GM18909 (cell line): Measurements from ENCODE around the gene DDX20.
"Not testable (repeated sequence)": the region's sequence is repeated elsewhere in the genome, so short reads cannot be mapped to it uniquely, and the experiment has no call there.

Source experiments
- ATAC-seq: cut with Tn5 transposase; IDR thresholded peaks from one replicate; pipeline ENCODE4 v1.9.1; 2021; ENCODE audit warnings: mild to moderate bottlenecking; ENCODE audit not compliant: unreplicated experiment, poor library complexity

The DDX20 gene

GRCh38 chr1:111732718-111733117, 23.0 kb upstream of the DDX20 start:
- no peak for ATAC-seq

GRCh38 chr1:111733183-111733991, 22.3 kb upstream of the DDX20 start:
- ATAC-seq, result no peak

DNA sequence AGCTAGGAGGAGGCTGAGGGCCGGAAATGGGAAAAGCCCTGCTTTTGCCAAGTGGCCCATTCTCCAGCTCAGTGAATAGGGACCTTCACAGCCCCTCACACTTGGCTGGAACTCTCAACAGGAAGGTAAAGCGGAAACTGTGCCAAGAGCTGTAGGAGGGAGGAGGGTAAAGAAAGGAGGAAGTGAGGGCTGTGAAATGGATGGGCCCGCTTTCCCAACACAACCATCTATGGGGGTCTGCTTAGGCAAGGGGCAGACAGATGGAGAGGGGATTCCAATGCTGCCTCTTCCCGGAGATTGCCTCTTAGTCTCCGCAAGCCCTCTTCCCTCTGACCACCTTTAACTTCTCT, 21.7 kb upstream of the DDX20 start:
- ATAC-seq, result no peak

DNA sequence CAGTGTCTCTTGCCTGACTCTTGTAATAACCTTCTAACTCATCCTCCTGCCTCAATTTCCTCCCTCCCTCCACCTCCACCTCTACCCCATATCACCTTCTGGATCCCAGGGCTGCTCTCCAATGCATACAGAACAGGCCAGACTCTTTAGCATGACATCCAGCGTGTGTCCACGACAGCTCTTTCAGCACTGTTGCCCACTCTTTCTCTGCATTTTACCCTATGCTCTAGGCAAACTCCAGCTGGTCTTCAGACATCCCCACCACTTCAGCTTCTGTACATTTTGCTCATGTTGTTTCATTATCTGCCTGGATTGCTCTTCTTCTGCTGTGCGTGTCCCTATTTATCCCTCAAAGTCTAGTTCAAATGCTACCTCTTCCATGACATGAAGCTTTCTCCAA, 21.3 kb upstream of the DDX20 start:
- no peak for ATAC-seq

- ATAC-seq, result no peak
Observed at GRCh38 chr1:111734856-111735255, 20.8 kb upstream of the DDX20 start.

DNA sequence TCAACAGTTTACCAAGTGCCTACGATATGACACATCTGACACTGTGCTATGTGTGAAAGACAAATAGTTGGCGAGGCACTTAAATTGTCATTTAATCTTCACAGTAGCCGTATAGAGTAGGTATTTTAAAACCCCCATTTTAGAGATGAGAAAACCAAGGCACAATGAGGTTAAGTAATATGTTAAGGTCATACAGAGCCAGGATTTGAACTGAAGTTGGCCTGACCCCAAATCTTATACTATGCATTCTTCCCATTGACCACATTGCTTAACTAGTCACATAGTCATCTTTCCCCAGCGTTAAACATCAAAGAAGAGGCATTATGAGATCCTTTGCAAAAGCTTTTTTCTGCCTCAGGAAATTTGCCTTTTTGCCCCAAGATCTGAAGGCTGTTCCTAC, 20.4 kb upstream of the DDX20 start:
- no peak for ATAC-seq

- ATAC-seq, result no peak
Observed at GRCh38 chr1:111735858-111736544, 19.7 kb upstream of the DDX20 start.

GRCh38 chr1:111736548-111737215, 19.0 kb upstream of the DDX20 start:
- ATAC-seq, result no peak

GRCh38 chr1:111737216-111738132, 18.2 kb upstream of the DDX20 start:
- no peak for ATAC-seq

DNA sequence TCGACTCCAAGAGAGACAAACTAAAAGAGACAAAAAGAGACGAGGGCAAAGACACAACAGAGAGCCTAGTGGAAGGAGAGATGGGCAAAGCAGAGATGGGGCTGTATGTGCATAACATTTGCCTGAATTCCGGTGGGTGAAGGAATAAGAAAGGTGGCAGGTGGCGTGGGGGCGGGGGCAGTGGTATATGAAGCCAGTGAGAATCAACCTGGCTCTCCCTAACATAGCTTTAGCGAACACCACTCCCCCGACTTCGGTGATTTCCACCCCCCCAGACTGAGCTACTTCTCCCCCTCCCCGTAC, 17.6 kb upstream of the DDX20 start:
- ATAC-seq, result no peak

DNA sequence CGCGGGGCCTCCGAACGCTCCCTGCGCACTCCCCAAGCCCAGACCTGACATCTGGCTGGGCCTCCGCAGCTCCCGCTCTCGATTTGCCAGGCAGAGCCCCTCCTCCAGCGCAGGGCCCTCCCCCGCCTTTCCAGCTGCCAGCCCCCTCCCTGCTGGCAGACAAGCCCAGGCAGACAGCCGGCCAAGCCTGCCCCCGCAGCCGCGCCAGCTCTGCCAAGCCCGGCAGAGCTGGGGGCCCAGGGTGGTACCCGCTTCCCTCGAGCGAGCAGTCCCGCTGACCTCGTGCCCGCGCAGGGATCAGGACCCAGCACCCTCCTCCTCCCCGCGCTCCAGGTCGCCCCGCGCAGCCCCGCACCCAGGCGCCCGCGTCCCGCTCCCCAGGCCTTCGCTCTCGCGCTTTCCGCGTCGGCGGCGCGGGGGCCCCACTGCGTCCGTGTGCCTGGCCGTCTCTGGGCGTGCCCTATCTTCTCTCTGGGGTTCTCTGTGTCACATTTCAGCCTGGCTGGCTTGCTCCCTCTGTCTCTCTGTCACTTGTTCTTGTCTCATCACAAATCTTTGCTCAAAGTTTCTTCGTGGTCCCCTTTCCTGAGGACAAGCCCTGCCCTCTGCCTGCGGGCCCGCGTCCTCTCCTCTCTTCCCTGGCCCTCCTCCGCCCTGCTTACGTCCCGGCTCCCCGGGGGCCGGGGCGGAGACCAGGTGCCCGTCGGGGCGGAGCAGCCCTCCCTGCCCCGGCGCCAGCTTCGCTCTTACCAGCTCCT, 17.1 kb upstream of the DDX20 start:
- ATAC-seq, result peak; percentile 58

GRCh38 chr1:111739194-111739924, 16.3 kb upstream of the DDX20 start, which contains the start of gene INKA2:
INKA2 (minus strand) TSS chr1:111739395; CDS start chr1:111739242, 153 bp downstream.
- ATAC-seq, result peak; percentile 82

DNA sequence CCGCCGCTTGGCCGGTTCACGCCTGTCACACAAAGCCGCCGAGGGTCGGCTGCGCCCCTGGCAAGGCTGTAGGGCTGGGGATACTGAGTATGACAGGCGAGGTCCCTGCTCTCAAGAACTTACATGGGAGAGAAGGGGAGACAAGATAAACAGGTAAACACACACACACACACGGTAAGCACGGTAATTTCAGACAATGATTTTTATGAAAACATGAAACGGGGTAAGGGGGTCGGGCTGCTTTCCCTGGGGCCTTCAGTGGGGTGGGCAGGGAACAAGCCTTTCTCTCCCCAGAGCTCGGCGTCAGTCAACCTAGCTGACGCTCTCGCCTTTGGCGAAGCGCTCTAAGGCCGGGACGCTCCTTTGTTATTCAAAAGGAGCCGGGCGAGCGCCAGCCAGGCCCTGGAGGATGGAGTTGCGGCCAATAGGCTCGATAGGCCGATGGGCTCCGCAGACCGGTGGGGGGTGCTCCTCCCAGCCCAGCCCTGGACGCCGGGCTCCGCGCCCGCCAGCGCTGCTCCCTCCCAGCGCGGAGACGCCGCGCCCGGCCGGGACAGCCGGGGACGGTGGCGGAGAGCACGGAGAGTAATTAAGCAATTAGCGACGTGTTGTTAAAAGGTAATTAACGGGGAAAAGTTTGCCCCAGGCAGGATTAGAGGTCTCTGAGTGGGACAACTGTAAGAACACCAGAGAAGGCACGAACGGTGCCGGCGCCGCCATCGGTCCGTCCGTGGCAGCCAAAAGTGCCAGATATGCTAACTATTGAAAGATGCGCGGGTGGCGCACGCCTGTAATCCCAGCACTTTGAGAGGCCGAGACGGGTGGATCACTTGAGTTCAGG, 15.6 kb upstream of the DDX20 start:
- peak; percentile 15 for ATAC-seq

DNA sequence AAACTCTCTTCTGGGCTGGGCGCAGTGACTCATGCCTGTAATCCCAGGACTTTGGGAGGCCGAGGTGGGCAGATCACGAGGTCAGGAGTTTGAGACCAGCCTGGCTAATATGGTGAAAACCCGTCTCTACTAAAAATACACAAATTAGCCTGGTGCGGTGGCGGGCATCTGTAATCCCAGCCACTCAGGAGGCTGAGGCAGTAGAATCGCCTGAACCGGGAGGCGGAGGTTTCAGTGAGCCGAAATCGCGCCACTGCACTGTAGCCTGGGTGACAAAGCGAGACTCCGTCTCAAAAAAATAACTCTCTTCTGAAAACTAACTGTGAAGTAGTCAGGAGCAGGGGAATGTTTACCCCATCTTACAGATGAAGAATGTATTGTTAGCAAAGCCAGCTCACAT, 13.4 kb upstream of the DDX20 start:
- not testable (repeated sequence) for ATAC-seq

DNA sequence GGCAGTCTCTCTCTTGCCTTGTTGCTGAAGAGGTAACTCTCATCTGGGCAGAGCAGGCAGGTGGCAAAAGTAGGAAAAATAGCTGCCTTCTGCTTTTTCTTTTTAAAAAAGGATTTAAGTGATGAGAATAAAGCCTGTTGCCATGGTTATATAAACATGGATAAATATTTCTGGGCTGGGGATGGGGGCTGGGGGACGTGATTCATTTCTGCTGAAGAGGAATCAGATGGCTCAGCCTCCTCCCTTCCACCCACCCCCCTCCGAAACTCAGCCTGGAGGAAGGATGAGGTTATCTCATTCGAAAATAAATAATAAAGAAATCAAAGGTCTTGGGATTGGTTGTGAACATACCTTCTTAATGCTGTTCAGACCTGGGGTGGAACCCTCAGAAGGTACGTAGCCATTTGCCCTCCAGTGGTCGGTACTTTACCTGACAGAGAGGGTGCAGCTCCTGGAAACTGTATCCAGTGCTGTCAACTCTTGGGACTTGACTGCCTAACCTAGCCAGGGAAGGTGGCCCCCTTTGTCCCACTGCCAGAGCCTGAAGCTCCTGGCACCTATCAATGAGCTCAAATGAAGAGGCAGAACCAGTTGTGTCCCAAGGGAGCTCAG, 12.7 kb upstream of the DDX20 start:
- no peak for ATAC-seq

- no peak for ATAC-seq
Observed at GRCh38 chr1:111743679-111744101, 12.0 kb upstream of the DDX20 start.

- no peak for ATAC-seq
Observed at GRCh38 chr1:111745675-111746613, 9.8 kb upstream of the DDX20 start.
